Choroid plexus epithelial cell (primary cell): ENCODE data around the gene TMEM238L.

Source experiments
- DNase-seq: peaks from one replicate; pipeline ENCODE4 v3.0.0-alpha.2; 2010; ENCODE audit warnings: low read depth
- H3K4me3 ChIP-seq: 2 replicates; pipeline ENCODE4 v1.5.1; 2011; ENCODE audit warnings: low read depth, mild to moderate bottlenecking, control low read depth, low read length, moderate library complexity
- TF ChIP-seq, protein P1 (sequence below): conservative IDR thresholded peaks from 2 replicates; pipeline ENCODE4 v1.5.1; 2011; ENCODE audit warnings: low read depth, mild to moderate bottlenecking, control low read depth, inconsistent platforms, low read length, moderate library complexity

TMEM238L gene

DNA sequence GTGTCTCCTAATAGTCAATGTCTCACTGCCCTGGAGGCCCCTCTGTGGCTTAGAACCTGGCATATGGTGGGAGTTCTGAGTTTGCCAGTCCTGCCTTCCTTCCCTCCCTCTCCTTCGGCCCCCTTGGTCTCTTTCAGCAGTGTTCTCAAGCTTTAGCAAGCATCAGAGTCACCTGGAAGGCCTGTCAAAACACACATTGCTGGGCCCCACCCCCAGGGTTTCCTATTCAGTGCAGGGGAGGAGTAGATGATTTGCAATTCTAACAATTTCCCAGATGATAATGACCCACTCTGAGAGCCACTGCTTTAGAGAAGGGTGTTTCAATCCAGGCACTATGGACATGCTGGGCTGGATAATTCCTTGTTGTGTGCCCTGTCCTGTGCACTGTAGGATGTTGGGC lies 47.7 kb downstream of the TMEM238L start:
- no peak for DNase-seq
- TF ChIP-seq, protein P1, sequence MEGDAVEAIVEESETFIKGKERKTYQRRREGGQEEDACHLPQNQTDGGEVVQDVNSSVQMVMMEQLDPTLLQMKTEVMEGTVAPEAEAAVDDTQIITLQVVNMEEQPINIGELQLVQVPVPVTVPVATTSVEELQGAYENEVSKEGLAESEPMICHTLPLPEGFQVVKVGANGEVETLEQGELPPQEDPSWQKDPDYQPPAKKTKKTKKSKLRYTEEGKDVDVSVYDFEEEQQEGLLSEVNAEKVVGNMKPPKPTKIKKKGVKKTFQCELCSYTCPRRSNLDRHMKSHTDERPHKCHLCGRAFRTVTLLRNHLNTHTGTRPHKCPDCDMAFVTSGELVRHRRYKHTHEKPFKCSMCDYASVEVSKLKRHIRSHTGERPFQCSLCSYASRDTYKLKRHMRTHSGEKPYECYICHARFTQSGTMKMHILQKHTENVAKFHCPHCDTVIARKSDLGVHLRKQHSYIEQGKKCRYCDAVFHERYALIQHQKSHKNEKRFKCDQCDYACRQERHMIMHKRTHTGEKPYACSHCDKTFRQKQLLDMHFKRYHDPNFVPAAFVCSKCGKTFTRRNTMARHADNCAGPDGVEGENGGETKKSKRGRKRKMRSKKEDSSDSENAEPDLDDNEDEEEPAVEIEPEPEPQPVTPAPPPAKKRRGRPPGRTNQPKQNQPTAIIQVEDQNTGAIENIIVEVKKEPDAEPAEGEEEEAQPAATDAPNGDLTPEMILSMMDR = no peak
- H3K4me3 ChIP-seq = no peak overlapping the region

GRCh38 chr17:10755592-10756127 lies 48.2 kb downstream of the TMEM238L start:
- no peak overlapping the region for H3K4me3 ChIP-seq
- no peak for DNase-seq
- TF ChIP-seq, protein P1 = no peak

DNA sequence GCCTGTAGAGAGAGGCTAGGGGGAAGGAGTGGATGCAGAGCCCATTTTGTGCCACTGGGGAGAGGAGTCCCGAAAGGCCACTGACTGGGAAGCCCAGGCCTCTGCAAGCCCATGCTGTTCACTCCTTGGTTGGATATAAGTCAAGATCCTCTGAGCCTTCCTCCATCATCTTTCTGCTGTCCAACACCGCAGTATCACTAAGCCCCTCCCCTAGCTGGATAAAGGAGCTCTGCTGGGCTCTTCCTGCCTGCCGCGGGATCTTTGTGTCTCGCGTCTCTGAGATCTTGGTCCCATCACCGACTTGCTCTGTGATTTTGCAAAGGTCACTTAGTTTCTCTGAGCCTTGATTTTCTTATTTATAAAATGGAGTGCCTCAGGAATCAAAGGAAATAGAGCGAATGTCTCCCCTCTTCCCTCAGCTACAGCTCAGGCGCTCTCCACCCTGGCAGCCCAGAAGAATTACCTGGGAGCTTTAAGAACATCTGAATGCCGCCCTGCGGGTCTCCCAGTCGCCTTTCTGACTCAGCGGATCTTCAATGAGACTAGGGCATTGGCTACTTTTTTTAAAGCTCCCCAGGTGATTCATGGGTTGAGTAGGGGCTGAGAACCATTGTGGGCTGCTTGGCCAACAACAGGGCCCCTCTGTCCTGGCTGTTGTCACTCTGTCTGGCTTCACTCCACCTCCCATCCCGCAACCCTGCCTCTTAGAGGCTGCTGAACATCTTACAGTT lies 48.9 kb downstream of the TMEM238L start:
- TF ChIP-seq, protein P1 = no peak
- H3K4me3 ChIP-seq = no peak overlapping the region
- DNase-seq = peak; percentile 26

DNA sequence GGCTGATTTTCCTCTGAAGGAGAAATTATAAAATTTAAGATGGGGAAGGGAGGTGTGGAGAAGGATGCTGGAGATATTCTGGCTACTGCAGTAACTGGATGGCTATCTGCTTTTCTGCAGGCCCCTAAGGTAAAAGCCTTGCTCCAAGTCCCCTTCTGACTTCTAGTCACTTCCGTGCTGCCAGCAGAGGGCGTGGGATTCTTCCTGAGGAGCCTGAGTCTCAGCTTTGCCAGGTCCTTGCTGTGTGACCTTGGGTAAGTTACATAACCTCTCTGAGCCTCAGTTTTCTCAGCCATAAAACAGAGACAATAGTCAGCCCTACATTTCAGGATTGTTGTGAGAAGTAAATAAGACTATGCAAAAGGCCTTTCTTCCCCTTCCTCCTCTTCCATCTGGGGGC lies 49.8 kb downstream of the TMEM238L start:
- H3K4me3 ChIP-seq = no peak overlapping the region
- TF ChIP-seq, protein P1 = peak; percentile 61
- peak; percentile 48 for DNase-seq

DNA sequence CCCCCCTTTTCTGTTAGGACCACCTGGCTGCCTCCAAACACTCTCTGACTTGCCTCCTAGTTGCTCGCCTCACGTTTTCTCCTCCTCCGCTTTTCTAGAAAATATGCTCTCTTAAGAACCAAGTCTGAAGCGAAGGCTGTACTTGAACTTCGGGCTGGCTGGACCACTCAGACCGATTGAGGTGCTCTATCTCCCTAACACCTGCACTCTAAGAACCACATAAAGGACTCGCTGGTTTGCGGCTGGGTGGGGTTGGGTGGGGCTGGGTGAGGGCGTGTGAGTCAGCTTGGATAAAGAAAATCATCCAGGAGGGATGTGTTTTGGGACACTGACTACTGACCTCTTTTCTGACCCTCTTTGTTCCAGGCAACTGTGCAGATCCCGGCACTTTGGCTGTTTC lies 51.2 kb downstream of the TMEM238L start:
- H3K4me3 ChIP-seq = no peak overlapping the region
- DNase-seq = no peak
- TF ChIP-seq, protein P1 = no peak

- no peak for DNase-seq
- no peak overlapping the region for H3K4me3 ChIP-seq
- TF ChIP-seq, protein P1 = no peak
Measured at GRCh38 chr17:10751563-10751962, 52.3 kb downstream of the TMEM238L start.

GRCh38 chr17:10750210-10750609 lies 53.7 kb downstream of the TMEM238L start:
- no peak overlapping the region for H3K4me3 ChIP-seq
- no peak for DNase-seq
- TF ChIP-seq, protein P1 = no peak
